HT-29 (cell line): ENCODE results near the gene IL23R. TPM values are rescaled to one million over a fixed set of nuclear protein-coding genes. Genes with fewer than 3 reads are reported as not detected.

Experiments
- DNase-seq: peaks from one replicate; pipeline ENCODE4 v3.0.0-alpha.2; 2015; ENCODE audit warnings: low spot score
- small RNA-seq: library from RNA; depleted of rRNA; stranded (forward); fragments of <200 nt; gene quantifications from one replicate; pipeline ENCODE3, GENCODE V24; 2014
- total RNA-seq: library from RNA; depleted of rRNA; stranded (reverse); fragments of >200 nt; shearing (Covaris generic); gene quantifications from 2 replicates; pipeline ENCODE4 v1.2.3, GENCODE V29; 2014; rRNA removed

The IL23R gene
- total RNA-seq, 1 experiment from 2014 or later = not detected

GRCh38 chr1:67304023-67304422, 137.8 kb downstream of the IL23R start:
- no peak for DNase-seq

GRCh38 chr1:67306547-67306946, 140.3 kb downstream of the IL23R start:
- DNase-seq = no peak

GRCh38 chr1:67307251-67308060, 141.2 kb downstream of the IL23R start, which contains the start of gene IL12RB2:
IL12RB2 (plus strand) TSS chr1:67307873; CDS start chr1:67320369, 12,496 bp downstream.
- no peak for DNase-seq

GRCh38 chr1:67308136-67308535, 141.9 kb downstream of the IL23R start:
- no peak for DNase-seq

Small RNA genes within 50 kb of the gene (small RNA-seq; reads per million reads assigned to genes)
- gene RNU4ATAC4P = not detected
- not detected for gene RNU6-586P

Other genes starting within 250 kb of the IL23R start
- 0.68 and 1.4 TPM in 2 replicates for gene DNAI4, start 241.6 kb upstream of the IL23R start, total RNA-seq
- gene MIER1, start 241.5 kb upstream of the IL23R start, total RNA-seq = 10.8 and 12.5 TPM in 2 replicates
- 3.8 and 3.9 TPM in 2 replicates for gene SLC35D1, start 112.3 kb upstream of the IL23R start, total RNA-seq
- not detected in 2 replicates for gene C1orf141, start 31.5 kb upstream of the IL23R start, total RNA-seq
- not detected in 2 replicates for gene IL12RB2, start 141.4 kb downstream of the IL23R start, total RNA-seq